K562 (cell line): ENCODE results near the gene HOTAIR. TPM values are rescaled to one million over a fixed set of nuclear protein-coding genes. Genes with fewer than 3 reads are reported as not detected.
A peak's percentile ranks its signal among the peaks of the same experiment; 100 is the strongest.

Experiments
- ATF4 ChIP-seq: fragments of 450-650 bp; formaldehyde crosslinking; IDR thresholded peaks from 2 replicates; pipeline ENCODE4 v1.4.0; 2022; ENCODE audit warnings: mild to moderate bottlenecking, moderate library complexity
- CBFA2T2 ChIP-seq: fragments of 450-650 bp; conservative IDR thresholded peaks from 2 replicates; pipeline ENCODE4 v1.6.1; 2017; ENCODE audit warnings: mild to moderate bottlenecking
- CBX3 ChIP-seq, 2 experiments: IDR thresholded peaks; 1 replicate in 1 of 2; 2 replicates in 1 of 2; pipeline ENCODE4 v1.6.1; 2012; ENCODE audit warnings: inconsistent platforms in 2 of 2, low read length in 2 of 2, borderline replicate concordance in 1 of 2, control low read depth in 1 of 2
- CC2D1A ChIP-seq: fragments of 450-650 bp; IDR thresholded peaks from 2 replicates; pipeline ENCODE4 v1.6.1; 2017; ENCODE audit warnings: mild to moderate bottlenecking
- ETV6 ChIP-seq, 3 experiments: fragments of 150-350 bp in 1 of 3; sonication (generic) in 1 of 3; formaldehyde crosslinking in 1 of 3; IDR thresholded peaks; 2 replicates each; pipeline versions ENCODE4 v1.6.1 to v1.8.0; 2014 to 2022; ENCODE audit warnings: borderline replicate concordance in 2 of 3, low read depth in 2 of 3, antibody characterized with exemption in 1 of 3, low read length in 1 of 3, mild to moderate bottlenecking in 1 of 3, missing genetic modification reagents in 1 of 3
- HNRNPK ChIP-seq: fragments of 200-400 bp; formaldehyde crosslinking; IDR thresholded peaks from one replicate; pipeline ENCODE4 v1.6.1; 2018; ENCODE audit warnings: mild to moderate bottlenecking, low read depth, low read length; ENCODE audit not compliant: poor library complexity, severe bottlenecking
- IRF1 ChIP-seq: sonication (generic); formaldehyde crosslinking; IDR thresholded peaks from 2 replicates; pipeline ENCODE4 v1.8.0; 2022; ENCODE audit warnings: missing genetic modification reagents, mild to moderate bottlenecking, borderline replicate concordance
- JUND ChIP-seq, 2 experiments: IDR thresholded peaks; 2 replicates in 1 of 2; 3 replicates in 1 of 2; pipeline ENCODE4 v1.6.1; 2011; ENCODE audit warnings: borderline replicate concordance in 2 of 2, low read depth in 2 of 2, low read length in 2 of 2, improper control_type of control experiment in 1 of 2, missing biosample characterization in 1 of 2, missing genetic modification characterization in 1 of 2, missing genetic modification reagents in 1 of 2
- MCM5 ChIP-seq: fragments of 450-650 bp; IDR thresholded peaks from 2 replicates; pipeline ENCODE4 v1.6.1; 2016; ENCODE audit warnings: low read depth
- NFATC3 ChIP-seq: fragments of 450-650 bp; IDR thresholded peaks from 2 replicates; pipeline ENCODE4 v1.6.1; 2017; ENCODE audit warnings: mild to moderate bottlenecking
- NFIC ChIP-seq: fragments of 450-650 bp; IDR thresholded peaks from 2 replicates; pipeline ENCODE4 v1.6.1; 2017; ENCODE audit warnings: mild to moderate bottlenecking, inconsistent platforms
- NR2C1 ChIP-seq, 2 experiments: fragments of 450-650 bp; IDR thresholded peaks; 2 replicates each; pipeline ENCODE4 v1.6.1; 2017; ENCODE audit warnings: mild to moderate bottlenecking in 2 of 2, antibody characterized with exemption in 1 of 2, inconsistent platforms in 1 of 2, missing compliant biosample characterization in 1 of 2, missing genetic modification characterization in 1 of 2
- PHTF2 ChIP-seq: fragments of 250-450 bp; sonication (Bioruptor Pico); IDR thresholded peaks from 2 replicates; pipeline ENCODE4 v1.5.0; 2021; ENCODE audit warnings: mild to moderate bottlenecking
- PURB ChIP-seq: sonication (generic); formaldehyde crosslinking; IDR thresholded peaks from 2 replicates; pipeline ENCODE4 v1.9.0; 2021; ENCODE audit warnings: low read depth, mild to moderate bottlenecking, missing genetic modification reagents
- RBM34 ChIP-seq: fragments of 200-400 bp; formaldehyde crosslinking; IDR thresholded peaks from 2 replicates; pipeline ENCODE4 v1.6.1; 2018; ENCODE audit warnings: low read length, borderline replicate concordance; ENCODE audit not compliant: insufficient read depth
- SOX6 ChIP-seq: fragments of 450-650 bp; IDR thresholded peaks from 2 replicates; pipeline ENCODE4 v1.6.1; 2014; ENCODE audit warnings: mild to moderate bottlenecking
- TAF9B ChIP-seq: fragments of 450-650 bp; IDR thresholded peaks from 2 replicates; pipeline ENCODE4 v1.6.1; 2018; ENCODE audit warnings: mild to moderate bottlenecking; ENCODE audit not compliant: partially characterized antibody
- TBL1XR1 ChIP-seq, 2 experiments: IDR thresholded peaks; 2 replicates each; pipeline ENCODE4 v1.6.1; 2012; ENCODE audit warnings: improper control_type of control experiment in 2 of 2, low read length in 2 of 2, mild to moderate bottlenecking in 1 of 2
- U2AF1 ChIP-seq: fragments of 200-400 bp; formaldehyde crosslinking; optimal IDR thresholded peaks from 2 replicates; pipeline ENCODE3; 2017; ENCODE audit warnings: mild to moderate bottlenecking, low read depth, low read length, moderate library complexity
- ZNF444 ChIP-seq: fragments of 250-450 bp; sonication (Bioruptor Pico); IDR thresholded peaks from 2 replicates; pipeline ENCODE4 v1.4.0; 2020; ENCODE audit warnings: mild to moderate bottlenecking, moderate library complexity
- ZNF583 ChIP-seq: fragments of 250-450 bp; sonication (Bioruptor Pico); IDR thresholded peaks from 2 replicates; pipeline ENCODE4 v1.4.0; 2020
- ZNF584 ChIP-seq: fragments of 200-800 bp; sonication (Bioruptor generic); IDR thresholded peaks from 2 replicates; pipeline ENCODE4 v1.6.1; 2016; ENCODE audit warnings: low read depth, mild to moderate bottlenecking, missing genetic modification characterization, missing compliant biosample characterization
- polyA plus RNA-seq, 8 experiments: library from polyadenylated mRNA; depleted of rRNA in 4 of 8; stranded (reverse) in 5 of 8; unstranded in 3 of 8; fragments of >200 nt; fragmentation: Nextera tagmentation in 2 of 8; fragmentation: Illumina TruSeq in 1 of 8; extraction: Ambion mirVana in 2 of 8; extraction: Trizol in 1 of 8; gene quantifications; 2 replicates each; pipeline versions ENCODE4 v1.2.1 to v1.2.3, GENCODE V29; 2011 to 2014; ENCODE audit warnings: inconsistent platforms in 1 of 8, missing spikeins in 1 of 8
- total RNA-seq, 7 experiments: library from RNA; depleted of rRNA in 6 of 7; stranded (reverse); fragments of >200 nt in 6 of 7; fragmentation: Illumina TruSeq in 2 of 7; extraction: Trizol in 2 of 7; gene quantifications; 2 replicates each; pipeline versions ENCODE4 v1.2.1 to v1.2.3, GENCODE V29; 2011 to 2021; ENCODE audit warnings: low replicate concordance in 1 of 7
- TF ChIP-seq, protein P1 (sequence below), 3 experiments: fragments of 200-800 bp in 1 of 3; fragments of 250-450 bp in 1 of 3; fragments of 450-650 bp in 1 of 3; sonication (Bioruptor Pico) in 1 of 3; sonication (Bioruptor generic) in 1 of 3; formaldehyde crosslinking in 1 of 3; IDR thresholded peaks; 2 replicates each; pipeline versions ENCODE4 v1.6.1 to v1.8.0; 2016 to 2022; ENCODE audit warnings: mild to moderate bottlenecking in 2 of 3, missing genetic modification characterization in 2 of 3, missing compliant biosample characterization in 1 of 3, moderate library complexity in 1 of 3

HOTAIR gene
- total and polyA plus RNA-seq, 9 of the 15 experiments (the other 6 are each of a cell fraction or from before 2014, with no cell fraction given) = 0.04 TPM; not detected in 8

DNA sequence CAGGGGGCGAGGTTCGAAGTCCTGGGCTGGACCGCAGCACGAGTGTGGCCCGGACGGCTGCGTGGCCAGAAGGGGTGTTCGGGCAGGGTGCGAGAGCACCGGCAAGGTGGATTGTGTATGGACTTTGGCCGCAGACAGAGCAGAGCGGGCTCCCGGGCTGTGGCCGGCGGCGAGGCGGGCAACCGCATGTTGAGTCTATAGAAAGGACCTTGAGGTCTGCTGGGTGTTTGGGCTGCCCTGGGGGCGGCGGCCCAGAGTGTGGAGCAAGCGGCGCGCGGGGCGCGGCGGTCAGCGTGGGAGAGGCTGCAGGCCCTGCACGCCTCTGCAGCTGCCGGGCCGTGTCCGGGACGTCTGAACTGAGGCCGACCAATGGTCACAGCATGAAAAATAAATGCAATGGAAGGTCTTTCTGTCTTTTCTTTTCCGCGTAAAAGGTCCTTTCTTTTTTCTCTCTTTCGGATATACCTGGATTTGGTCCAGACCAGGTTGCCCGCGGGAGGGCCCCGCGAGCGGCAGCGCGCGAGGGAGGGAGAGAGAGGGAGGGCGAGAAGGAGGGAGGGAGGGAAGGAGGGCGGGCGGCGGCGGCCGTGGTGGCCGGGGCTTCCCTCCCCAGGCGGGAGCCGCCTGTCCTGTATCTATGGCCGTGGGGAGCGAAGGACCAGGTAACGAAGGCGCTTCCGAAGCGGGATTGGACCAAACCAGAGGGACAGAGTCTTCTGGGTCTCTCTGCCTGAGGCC lies 19.7 kb upstream of the HOTAIR start (continued):
- TF ChIP-seq ZNF444 = peak; percentile 81
- TF ChIP-seq ATF4 = no peak
- no peak for TF ChIP-seq PURB (CRISPR knock-in tag)
- no peak for TF ChIP-seq NR2C1 (IDR thresholded peaks at IDR 0.05)
- TF ChIP-seq NR2C1 (tag; IDR thresholded peaks at IDR 0.05) = no peak
- no peak for TF ChIP-seq ZNF583 (CRISPR knock-in tag)
- TF ChIP-seq NFATC3 = no peak
- no peak for TF ChIP-seq TBL1XR1 (IDR thresholded peaks at IDR 0.05; ENCODE audit: low read length in 2 of 2)
- TF ChIP-seq PHTF2 (CRISPR knock-in tag) = no peak
- no peak for TF ChIP-seq ETV6 (IDR thresholded peaks at IDR 0.05; ENCODE audit: borderline replicate concordance in 1 of 2, low read depth in 2 of 2, low read length in 1 of 2)
- no peak for TF ChIP-seq ETV6 (CRISPR knock-in tag; IDR thresholded peaks at IDR 0.05; ENCODE audit: borderline replicate concordance)
- TF ChIP-seq MCM5 = no peak
- TF ChIP-seq CBX3 (IDR thresholded peaks at IDR 0.05; ENCODE audit: borderline replicate concordance in 1 of 2, low read length in 2 of 2) = no peak
- no peak for TF ChIP-seq TAF9B
- TF ChIP-seq, protein P1, sequence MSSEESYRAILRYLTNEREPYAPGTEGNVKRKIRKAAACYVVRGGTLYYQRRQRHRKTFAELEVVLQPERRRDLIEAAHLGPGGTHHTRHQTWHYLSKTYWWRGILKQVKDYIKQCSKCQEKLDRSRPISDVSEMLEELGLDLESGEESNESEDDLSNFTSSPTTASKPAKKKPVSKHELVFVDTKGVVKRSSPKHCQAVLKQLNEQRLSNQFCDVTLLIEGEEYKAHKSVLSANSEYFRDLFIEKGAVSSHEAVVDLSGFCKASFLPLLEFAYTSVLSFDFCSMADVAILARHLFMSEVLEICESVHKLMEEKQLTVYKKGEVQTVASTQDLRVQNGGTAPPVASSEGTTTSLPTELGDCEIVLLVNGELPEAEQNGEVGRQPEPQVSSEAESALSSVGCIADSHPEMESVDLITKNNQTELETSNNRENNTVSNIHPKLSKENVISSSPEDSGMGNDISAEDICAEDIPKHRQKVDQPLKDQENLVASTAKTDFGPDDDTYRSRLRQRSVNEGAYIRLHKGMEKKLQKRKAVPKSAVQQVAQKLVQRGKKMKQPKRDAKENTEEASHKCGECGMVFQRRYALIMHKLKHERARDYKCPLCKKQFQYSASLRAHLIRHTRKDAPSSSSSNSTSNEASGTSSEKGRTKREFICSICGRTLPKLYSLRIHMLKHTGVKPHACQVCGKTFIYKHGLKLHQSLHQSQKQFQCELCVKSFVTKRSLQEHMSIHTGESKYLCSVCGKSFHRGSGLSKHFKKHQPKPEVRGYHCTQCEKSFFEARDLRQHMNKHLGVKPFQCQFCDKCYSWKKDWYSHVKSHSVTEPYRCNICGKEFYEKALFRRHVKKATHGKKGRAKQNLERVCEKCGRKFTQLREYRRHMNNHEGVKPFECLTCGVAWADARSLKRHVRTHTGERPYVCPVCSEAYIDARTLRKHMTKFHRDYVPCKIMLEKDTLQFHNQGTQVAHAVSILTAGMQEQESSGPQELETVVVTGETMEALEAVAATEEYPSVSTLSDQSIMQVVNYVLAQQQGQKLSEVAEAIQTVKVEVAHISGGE (CRISPR knock-in tag; IDR thresholded peaks at IDR 0.05) = no peak
- peak; percentile 68 for TF ChIP-seq SOX6
- no peak for TF ChIP-seq HNRNPK
- no peak for TF ChIP-seq JUND (IDR thresholded peaks at IDR 0.05; ENCODE audit: borderline replicate concordance, low read depth, low read length)
- TF ChIP-seq JUND (tag; IDR thresholded peaks at IDR 0.05; ENCODE audit: borderline replicate concordance, low read depth, low read length) = peak; percentile 25; the same call in 1 of the 3 replicates
- TF ChIP-seq CBFA2T2 = no peak
- TF ChIP-seq ZNF584 (CRISPR knock-in tag) = no peak
- no peak for TF ChIP-seq IRF1 (CRISPR knock-in tag)
- no peak for TF ChIP-seq CC2D1A
- TF ChIP-seq NFIC = peak; percentile 47
- TF ChIP-seq RBM34 = no peak
- TF ChIP-seq U2AF1 = peak; percentile 21
